ENCODE measurements around the gene UIMC1.
A peak's percentile ranks its signal among the peaks of the same experiment; 100 is the strongest.

The UIMC1 gene

GRCh38 chr5:176870110-176870591 is 136.4 kb downstream of the UIMC1 start:
- no peak for DNase-seq (ENCODE audit: low read depth)

GRCh38 chr5:176869501-176870109 is 137.0 kb downstream of the UIMC1 start:
- no peak for TF ChIP-seq CTCF (IDR thresholded peaks at IDR 0.05; ENCODE audit: low read depth, low read length, missing control alignments)
- no peak for DNase-seq (ENCODE audit: low read depth)
- no peak overlapping the region for H3K4me3 ChIP-seq (ENCODE audit: low read depth, low read length)

More at GRCh38 chr5:176870110-176870591, 136.4 kb downstream of the UIMC1 start:
- peak; percentile 9 for TF ChIP-seq CTCF (IDR thresholded peaks at IDR 0.05; ENCODE audit: low read depth, low read length, missing control alignments)
- H3K4me3 ChIP-seq (ENCODE audit: low read depth, low read length): no peak overlapping the region

- no peak overlapping the region for H3K4me3 ChIP-seq (ENCODE audit: low read depth, low read length)
- no peak for DNase-seq (ENCODE audit: low read depth)
- TF ChIP-seq CTCF (IDR thresholded peaks at IDR 0.05; ENCODE audit: low read depth, low read length, missing control alignments): no peak
These were observed 137.8 kb downstream of the UIMC1 start for GRCh38 chr5:176868731-176869130.

GRCh38 chr5:176868126-176868525 is 138.5 kb downstream of the UIMC1 start:
- no peak for TF ChIP-seq CTCF (IDR thresholded peaks at IDR 0.05; ENCODE audit: low read depth, low read length, missing control alignments)
- H3K4me3 ChIP-seq (ENCODE audit: low read depth, low read length): no peak overlapping the region
- no peak for DNase-seq (ENCODE audit: low read depth)

- H3K4me3 ChIP-seq (ENCODE audit: low read depth, low read length): no peak overlapping the region
- no peak for TF ChIP-seq CTCF (IDR thresholded peaks at IDR 0.05; ENCODE audit: low read depth, low read length, missing control alignments)
- no peak for DNase-seq (ENCODE audit: low read depth)
These were observed 139.8 kb downstream of the UIMC1 start for GRCh38 chr5:176866707-176867310.

- no peak for DNase-seq (ENCODE audit: low read depth)
- TF ChIP-seq CTCF (IDR thresholded peaks at IDR 0.05; ENCODE audit: low read depth, low read length, missing control alignments): no peak
- H3K4me3 ChIP-seq (ENCODE audit: low read depth, low read length): no peak overlapping the region
These were observed 140.6 kb downstream of the UIMC1 start for GRCh38 chr5:176865964-176866363.

- DNase-seq (ENCODE audit: low read depth): no peak
These were observed 141.8 kb downstream of the UIMC1 start for GRCh38 chr5:176864755-176865154.

More at GRCh38 chr5:176864755-176865154, 141.8 kb downstream of the UIMC1 start:
- no peak overlapping the region for H3K4me3 ChIP-seq (ENCODE audit: low read depth, low read length)
- TF ChIP-seq CTCF (IDR thresholded peaks at IDR 0.05; ENCODE audit: low read depth, low read length, missing control alignments): no peak
